Stimulated activated CD8-positive, alpha-beta memory T cell treated with anti-CD3 and anti-CD28 coated beads, Interleukin-12 subunit alpha, Interleukin-12 subunit beta, amount 100 ng/mL, for 24 hours (primary cell): Measurements from ENCODE around the gene SEMA4G.

Source experiments
- DNase-seq: peaks from one replicate; pipeline ENCODE4 v3.0.0-alpha.2; 2020; ENCODE audit errors: extremely low read depth

The SEMA4G gene, protein sequence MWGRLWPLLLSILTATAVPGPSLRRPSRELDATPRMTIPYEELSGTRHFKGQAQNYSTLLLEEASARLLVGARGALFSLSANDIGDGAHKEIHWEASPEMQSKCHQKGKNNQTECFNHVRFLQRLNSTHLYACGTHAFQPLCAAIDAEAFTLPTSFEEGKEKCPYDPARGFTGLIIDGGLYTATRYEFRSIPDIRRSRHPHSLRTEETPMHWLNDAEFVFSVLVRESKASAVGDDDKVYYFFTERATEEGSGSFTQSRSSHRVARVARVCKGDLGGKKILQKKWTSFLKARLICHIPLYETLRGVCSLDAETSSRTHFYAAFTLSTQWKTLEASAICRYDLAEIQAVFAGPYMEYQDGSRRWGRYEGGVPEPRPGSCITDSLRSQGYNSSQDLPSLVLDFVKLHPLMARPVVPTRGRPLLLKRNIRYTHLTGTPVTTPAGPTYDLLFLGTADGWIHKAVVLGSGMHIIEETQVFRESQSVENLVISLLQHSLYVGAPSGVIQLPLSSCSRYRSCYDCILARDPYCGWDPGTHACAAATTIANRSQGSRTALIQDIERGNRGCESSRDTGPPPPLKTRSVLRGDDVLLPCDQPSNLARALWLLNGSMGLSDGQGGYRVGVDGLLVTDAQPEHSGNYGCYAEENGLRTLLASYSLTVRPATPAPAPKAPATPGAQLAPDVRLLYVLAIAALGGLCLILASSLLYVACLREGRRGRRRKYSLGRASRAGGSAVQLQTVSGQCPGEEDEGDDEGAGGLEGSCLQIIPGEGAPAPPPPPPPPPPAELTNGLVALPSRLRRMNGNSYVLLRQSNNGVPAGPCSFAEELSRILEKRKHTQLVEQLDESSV

GRCh38 chr10:100969187-100970075, at the start of gene SEMA4G:
TSS of gene SEMA4G (plus strand) at chr10:100969504. CDS start at chr10:100972913, 3,409 bp downstream.
- DNase-seq: no peak

- DNase-seq: no peak
Measured at GRCh38 chr10:100923580-100923979, 45.7 kb upstream of the SEMA4G start.

- no peak for DNase-seq
Measured at GRCh38 chr10:100927266-100927665, 42.0 kb upstream of the SEMA4G start.

DNA sequence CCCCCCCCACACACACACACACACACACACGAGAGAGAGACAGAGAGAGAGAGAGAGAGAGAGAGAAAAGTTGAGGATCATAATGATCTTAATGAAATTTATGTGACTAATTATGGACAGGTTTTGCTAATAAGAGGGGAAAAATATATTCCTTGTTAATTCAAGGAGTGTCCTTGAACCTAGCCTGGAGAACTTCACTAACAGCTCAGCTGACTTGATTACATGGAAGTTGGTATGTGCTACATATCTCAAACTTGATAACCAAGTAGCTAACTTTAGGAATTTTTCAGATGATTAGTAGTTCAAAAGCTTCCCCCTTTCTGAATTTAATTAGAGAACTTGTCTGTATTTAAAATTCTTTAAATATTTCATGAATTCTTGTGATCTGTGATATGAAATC, 41.3 kb upstream of the SEMA4G start:
- no peak for DNase-seq

DNA sequence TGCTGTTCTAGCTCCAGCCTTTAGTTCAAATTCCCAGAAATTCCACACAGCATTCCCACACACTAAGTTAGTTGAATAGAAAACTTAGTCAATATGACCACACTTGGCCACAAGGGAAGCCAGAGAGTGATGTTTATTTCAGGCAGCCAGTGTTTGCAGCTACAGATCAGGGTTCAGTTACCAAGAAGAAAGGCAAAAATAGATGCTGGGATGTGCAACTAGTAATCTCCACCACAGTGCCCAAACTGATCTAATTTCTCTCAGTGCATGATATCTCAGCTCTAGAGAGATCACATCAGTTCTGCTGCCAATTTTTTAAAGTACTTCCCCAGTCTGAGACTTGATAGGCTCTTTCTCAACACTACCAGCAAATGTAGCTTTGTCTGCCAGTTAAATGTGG, 38.9 kb upstream of the SEMA4G start:
- no peak for DNase-seq

GRCh38 chr10:100934084-100934659, 35.1 kb upstream of the SEMA4G start:
- no peak for DNase-seq

DNA sequence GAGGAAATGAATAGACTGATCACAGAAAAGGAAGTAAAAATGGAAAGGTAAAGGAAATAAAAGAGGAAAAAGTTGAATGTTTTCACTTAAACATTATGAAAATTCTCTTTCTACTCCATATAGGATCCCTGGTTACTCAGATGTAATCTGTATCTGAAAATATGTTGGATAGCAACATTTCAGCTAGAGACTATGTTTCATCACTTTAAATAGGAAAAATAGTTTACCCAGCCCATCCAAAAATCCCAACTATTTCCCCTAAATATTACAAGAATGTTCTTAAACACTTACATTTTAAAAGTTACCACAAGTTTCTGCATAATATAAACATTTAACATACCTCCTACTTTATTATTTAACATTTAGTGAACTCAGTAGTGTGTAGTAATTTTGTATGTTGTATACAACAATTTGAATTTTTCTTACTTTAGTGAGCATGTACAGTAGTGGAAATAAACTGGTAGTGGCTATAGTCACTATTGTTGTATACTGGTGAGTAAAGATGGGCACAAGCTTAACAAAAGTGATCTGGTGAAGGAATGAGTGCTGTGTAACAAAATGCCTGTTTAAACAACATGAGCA, 29.4 kb upstream of the SEMA4G start:
- no peak for DNase-seq

GRCh38 chr10:100942229-100942628, 27.1 kb upstream of the SEMA4G start:
- no peak for DNase-seq

GRCh38 chr10:100943508-100943907, 25.8 kb upstream of the SEMA4G start:
- no peak for DNase-seq

DNA sequence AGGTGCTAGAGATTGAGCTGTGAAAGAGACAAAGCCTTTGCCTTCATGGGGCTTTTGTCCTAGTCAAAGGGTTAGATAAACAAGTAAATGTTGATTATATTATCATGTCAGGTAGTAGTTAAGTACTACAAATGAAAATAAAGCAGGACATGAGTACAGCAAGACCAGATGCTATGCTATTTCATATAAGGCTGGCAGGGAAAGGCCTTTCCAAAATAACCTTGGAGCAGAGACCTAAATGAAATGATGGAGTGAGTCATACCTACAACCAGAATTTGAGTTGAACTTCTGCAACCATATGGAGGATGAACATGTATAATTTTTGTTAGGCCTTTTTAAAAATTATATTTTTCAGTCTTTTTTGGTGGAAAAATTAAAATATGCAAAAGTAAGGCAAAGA, 23.6 kb upstream of the SEMA4G start:
- no peak for DNase-seq

GRCh38 chr10:100948916-100949315, 20.4 kb upstream of the SEMA4G start:
- DNase-seq: no peak

GRCh38 chr10:100960251-100960650, 9.1 kb upstream of the SEMA4G start:
- DNase-seq: no peak

GRCh38 chr10:100962351-100963080, 6.8 kb upstream of the SEMA4G start:
- DNase-seq: no peak

- DNase-seq: no peak
Measured at GRCh38 chr10:100963826-100964225, 5.5 kb upstream of the SEMA4G start.

GRCh38 chr10:100965820-100966219, 3.5 kb upstream of the SEMA4G start:
- no peak for DNase-seq

DNA sequence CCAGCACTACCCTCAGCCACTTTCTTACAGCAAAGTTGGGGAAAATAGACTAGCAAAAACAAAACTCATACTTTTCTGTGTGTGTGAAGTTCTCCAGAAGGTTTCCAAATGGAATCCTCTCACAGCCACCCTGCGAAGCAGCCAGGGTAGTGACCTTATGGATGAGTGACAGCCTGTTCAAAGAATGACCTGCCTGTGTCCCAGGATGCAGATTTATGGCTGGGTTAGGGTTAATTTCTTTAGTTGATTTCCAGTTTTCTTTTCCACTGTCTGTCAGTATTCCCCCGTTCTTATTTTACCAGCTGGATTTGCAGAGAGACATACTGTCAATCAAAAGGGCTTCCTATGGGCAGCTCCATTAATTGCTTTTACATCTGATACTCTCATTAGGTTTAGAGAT, 2.4 kb upstream of the SEMA4G start:
- no peak for DNase-seq

DNA sequence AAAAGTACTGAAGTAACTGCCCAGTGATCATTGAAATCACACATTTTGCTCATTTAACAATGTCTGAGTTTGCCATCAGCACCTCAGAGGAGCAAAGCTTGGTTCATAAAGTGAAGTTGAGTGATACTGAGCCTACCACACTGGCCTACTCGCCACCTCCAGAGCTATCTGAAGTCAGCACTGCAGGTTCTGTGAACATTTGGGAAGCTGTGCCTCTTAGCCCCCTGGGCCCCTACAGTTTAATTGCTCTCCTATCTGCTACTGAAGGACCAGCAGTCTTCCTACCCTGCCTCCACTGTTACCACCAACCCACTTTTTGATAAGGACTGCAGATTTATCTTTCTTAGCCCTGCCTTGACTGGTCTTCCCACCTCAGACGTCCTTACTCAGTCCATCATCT, 2.0 kb upstream of the SEMA4G start:
- DNase-seq: no peak

GRCh38 chr10:100968062-100968736, 1.1 kb upstream of the SEMA4G start:
- no peak for DNase-seq

DNA sequence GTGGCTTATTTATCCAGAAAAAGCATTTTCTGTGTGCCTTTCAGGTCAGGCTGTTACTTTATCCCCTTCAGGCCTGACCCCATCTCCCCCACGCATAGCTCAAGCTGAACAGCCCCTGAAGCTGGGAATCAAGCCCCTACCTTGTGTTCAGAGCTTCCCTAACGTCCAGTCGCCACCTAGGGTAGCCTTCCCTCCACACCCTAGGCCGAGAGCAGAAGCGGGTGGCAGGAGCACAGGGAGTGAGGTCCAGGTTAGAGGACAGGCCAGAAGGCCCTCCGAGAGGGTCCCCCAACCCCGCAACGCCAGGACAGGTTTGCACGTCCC, 479 bp upstream of the SEMA4G start:
- DNase-seq: no peak
